IPS DF 4.7 (cell line): Measurements from ENCODE around the gene HLCS.

ENCODE experiments used
- DNase-seq: peaks from one replicate; pipeline ENCODE4 v3.0.0-alpha.2; 2013; ENCODE audit warnings: low spot score; ENCODE audit errors: extremely low read depth

The HLCS gene

DNA sequence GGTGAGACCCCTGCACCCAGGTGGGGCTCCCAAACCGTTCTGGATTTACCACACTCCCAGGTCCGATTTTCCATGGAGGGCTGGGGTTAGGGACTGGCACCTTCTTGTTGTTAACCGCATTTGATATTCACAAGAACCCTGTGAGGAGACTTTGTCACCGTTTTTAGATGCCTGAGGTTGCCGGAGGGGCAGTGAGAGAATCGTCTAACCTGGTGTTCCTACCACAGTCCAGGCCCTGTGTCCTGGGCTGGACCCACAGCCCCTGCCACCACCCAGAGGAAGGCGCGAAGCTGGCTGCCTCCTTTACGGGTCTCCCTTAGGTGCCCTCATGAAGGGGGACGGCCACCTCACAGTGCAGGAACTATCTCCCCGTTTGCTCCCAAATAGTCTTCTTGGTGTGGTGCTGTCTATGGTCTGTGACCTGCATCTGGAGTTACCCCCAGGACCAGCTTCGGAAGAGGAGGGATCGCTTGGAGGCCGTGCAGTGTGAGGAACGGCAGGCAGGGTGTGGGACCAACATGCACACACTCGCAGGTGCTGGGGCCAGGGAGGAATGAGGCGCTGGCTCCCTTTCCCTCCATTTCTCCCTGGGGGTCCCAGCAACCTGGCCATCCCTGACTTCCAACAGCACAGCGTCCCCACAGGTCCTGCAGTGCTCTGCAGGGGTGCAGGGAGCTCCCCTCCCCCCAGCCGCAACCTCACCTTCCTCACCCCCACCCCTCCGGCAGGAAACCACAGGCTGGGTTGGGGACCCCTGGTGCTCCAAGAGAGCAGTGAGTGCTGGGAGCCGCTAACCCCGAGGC lies 260.6 kb downstream of the HLCS start:
- no peak for DNase-seq

DNA sequence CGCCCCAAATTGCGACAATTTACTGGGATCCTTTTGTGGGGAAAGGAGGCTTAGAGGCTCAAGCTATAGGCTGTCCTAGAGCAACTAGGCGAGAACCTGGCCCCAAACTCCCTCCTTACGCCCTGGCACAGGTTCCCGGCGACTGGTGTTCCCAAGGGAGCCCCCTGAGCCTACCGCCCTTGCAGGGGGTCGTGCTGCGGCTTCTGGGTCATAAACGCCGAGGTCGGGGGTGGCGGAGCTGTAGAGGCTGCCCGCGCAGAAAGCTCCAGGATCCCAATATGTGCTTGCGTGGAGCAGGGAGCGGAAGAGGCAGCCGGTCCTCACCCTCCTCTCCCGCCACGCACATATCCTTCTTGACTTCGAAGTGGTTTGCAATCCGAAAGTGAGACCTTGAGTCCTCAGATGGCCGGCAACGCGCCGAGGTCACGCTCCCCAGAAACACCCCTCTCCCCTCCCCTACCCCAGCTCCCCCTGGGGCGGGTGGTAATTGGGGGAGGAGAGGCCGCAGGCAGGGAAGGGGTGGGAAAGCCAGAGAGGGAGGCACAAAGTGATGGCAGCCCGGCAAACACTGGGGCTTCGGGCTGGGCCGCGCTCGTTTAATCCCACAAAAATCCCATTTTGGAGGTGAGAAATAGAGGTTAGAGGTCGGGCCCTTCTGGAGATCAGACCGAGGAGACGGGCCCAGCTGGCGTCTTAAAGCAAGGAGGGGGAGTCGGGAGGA lies 261.4 kb downstream of the HLCS start:
- no peak for DNase-seq

- no peak for DNase-seq
Observed at GRCh38 chr21:36704281-36704957, 262.1 kb downstream of the HLCS start.

- no peak for DNase-seq
Observed at GRCh38 chr21:36703626-36704280, 262.7 kb downstream of the HLCS start.

DNA sequence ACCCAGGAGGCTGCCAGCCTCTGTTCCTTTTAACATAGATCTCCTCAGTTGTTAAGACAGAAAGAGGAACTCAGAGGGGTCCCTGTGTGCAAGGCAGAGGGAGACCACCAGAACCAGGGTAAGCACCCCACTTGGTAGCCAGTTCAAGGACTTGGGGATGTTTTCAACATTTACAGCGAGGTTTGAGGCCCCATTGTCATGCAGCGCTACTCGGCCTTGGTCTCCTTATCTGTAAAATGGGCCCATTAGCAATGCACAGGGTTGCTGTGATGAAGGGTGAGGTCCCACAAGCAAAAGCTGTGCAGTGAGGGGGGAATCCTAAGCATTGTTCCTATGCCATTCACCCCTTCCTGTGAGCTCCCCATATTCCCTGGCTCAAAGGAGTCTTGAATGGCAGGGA lies 263.3 kb downstream of the HLCS start:
- no peak for DNase-seq

DNA sequence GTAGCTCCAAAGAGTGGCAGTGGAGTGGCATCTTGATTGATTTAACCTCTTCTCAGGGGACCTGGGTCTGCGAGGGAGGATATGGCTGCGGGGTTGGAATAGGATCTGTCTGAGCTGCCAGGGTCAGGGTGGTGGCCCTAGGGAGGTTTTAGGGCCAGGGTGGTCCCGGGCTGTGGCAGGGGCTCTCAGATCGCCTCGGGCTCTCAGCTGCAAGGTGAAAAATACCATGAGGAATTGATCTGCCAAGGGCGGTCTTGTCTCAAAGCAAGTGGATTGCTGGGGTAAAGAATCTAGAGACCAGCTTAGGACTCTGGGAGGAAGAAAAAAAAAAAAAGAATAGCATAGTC lies 263.9 kb downstream of the HLCS start:
- no peak for DNase-seq

DNA sequence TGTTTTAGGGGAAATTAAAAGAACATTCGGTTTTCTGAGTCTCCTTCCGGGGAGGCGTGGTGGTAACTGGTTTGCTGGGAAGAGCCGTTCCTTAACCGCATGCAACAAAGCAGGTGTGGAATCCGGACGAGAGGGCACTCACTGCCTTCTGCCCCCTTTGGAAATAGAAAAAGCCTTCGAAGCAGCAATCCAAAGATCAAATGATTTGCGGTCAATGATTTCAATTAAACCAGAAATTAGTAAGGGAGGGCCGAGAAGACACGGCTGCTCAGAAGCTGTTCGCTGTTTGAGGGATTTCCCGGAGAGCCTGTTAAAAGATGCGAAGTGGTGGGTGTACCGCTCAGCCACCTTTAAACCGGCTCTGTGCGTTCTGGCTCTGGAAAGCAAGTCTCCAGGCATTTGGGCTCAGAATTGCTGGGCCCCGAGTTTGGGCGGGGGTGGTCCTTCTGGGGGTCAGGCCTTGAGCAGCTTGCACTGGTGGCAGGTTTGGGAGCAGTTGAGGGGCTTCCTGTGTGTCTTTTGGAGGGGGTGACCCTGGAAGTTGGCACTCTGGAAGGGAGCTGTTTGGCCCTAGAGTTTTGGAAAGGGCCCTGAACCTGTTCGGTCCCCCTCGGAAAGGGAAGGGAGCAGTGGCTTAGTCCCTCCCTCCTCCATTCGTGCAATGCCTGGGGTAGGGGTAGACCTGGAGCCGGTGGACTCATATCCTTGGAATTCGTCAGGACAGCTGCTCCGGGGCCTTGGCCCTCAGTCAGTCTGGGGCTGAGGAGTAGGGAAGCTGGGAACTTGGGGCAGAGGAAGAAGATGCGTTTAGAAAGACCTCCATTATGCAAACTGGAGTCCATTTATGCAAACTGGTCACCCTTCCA lies 264.5 kb downstream of the HLCS start:
- DNase-seq, result no peak

- DNase-seq, result no peak
Observed at GRCh38 chr21:36700971-36701755, 265.3 kb downstream of the HLCS start.
